HG02678 (cell line): ENCODE results near the gene SPTSSB.
A peak's percentile ranks its signal among the peaks of the same experiment; 100 is the strongest.

Source experiments
- ATAC-seq: cut with Tn5 transposase; IDR thresholded peaks from one replicate; pipeline ENCODE4 v1.9.1; 2021; ENCODE audit warnings: mild to moderate bottlenecking, moderate library complexity; ENCODE audit not compliant: unreplicated experiment

Gene SPTSSB

GRCh38 chr3:161371441-161372320, at the start of gene SPTSSB:
TSS of gene SPTSSB (minus strand) at chr3:161371517. CDS start at chr3:161346323, 25,194 bp downstream.
- ATAC-seq = peak; percentile 53

GRCh38 chr3:161420746-161421145, 49.4 kb upstream of the SPTSSB start:
- no peak for ATAC-seq

GRCh38 chr3:161419555-161420333, 48.4 kb upstream of the SPTSSB start:
- no peak for ATAC-seq

GRCh38 chr3:161415506-161416231, 44.4 kb upstream of the SPTSSB start:
- no peak for ATAC-seq

- no peak for ATAC-seq
Observed at GRCh38 chr3:161414907-161415306, 43.6 kb upstream of the SPTSSB start.

- peak; percentile 70 for ATAC-seq
Observed at GRCh38 chr3:161413855-161414210, 42.5 kb upstream of the SPTSSB start.

- ATAC-seq = peak; percentile 33
Observed at GRCh38 chr3:161413127-161413854, 42.0 kb upstream of the SPTSSB start.

- ATAC-seq = no peak
Observed at GRCh38 chr3:161412123-161412522, 40.8 kb upstream of the SPTSSB start.

GRCh38 chr3:161409858-161410257, 38.5 kb upstream of the SPTSSB start:
- no peak for ATAC-seq

- ATAC-seq = peak; percentile 39
Observed at GRCh38 chr3:161409069-161409468, 37.8 kb upstream of the SPTSSB start.

GRCh38 chr3:161406594-161407555, 35.6 kb upstream of the SPTSSB start:
- no peak for ATAC-seq

- ATAC-seq = no peak
Observed at GRCh38 chr3:161405836-161406235, 34.5 kb upstream of the SPTSSB start.

GRCh38 chr3:161405087-161405486, 33.8 kb upstream of the SPTSSB start:
- no peak for ATAC-seq

GRCh38 chr3:161403251-161403650, 31.9 kb upstream of the SPTSSB start:
- no peak for ATAC-seq

- ATAC-seq = no peak
Observed at GRCh38 chr3:161401389-161401788, 30.1 kb upstream of the SPTSSB start.

GRCh38 chr3:161400650-161401049, 29.3 kb upstream of the SPTSSB start:
- ATAC-seq = no peak

- ATAC-seq = no peak
Observed at GRCh38 chr3:161395115-161396012, 24.0 kb upstream of the SPTSSB start.

GRCh38 chr3:161393803-161394202, 22.5 kb upstream of the SPTSSB start:
- no peak for ATAC-seq
